Muscle of leg (tissue), 16 donors: Measurements from ENCODE around the gene PGM2L1. TPM values are rescaled to one million over a fixed set of nuclear protein-coding genes. Genes with fewer than 3 reads are reported as not detected.

ENCODE experiments used
- DNase-seq: peaks from one replicate; pipeline ENCODE4 v3.0.0; 2013
- H3K27ac ChIP-seq: one replicate; pipeline ENCODE4 v1.5.1; 2013; ENCODE audit warnings: mild to moderate bottlenecking, low read length, control low read depth
- H3K27me3 ChIP-seq: one replicate; pipeline ENCODE4 v1.6.1; 2013; ENCODE audit warnings: low read length; ENCODE audit not compliant: control insufficient read depth, insufficient read depth
- H3K36me3 ChIP-seq: one replicate; pipeline ENCODE4 v1.6.1; 2013; ENCODE audit warnings: low read length; ENCODE audit not compliant: control insufficient read depth, insufficient read depth
- H3K4me1 ChIP-seq: one replicate; pipeline ENCODE4 v1.6.1; 2013; ENCODE audit warnings: low read length; ENCODE audit not compliant: control insufficient read depth, insufficient read depth
- H3K4me3 ChIP-seq: one replicate; pipeline ENCODE4 v1.5.1; 2013; ENCODE audit warnings: low read length, control low read depth
- H3K9me3 ChIP-seq: replicated peaks from 2 replicates; pipeline ENCODE4 v1.6.1; 2013; ENCODE audit warnings: low read depth, low read length; ENCODE audit not compliant: control insufficient read depth
- WGBS: methylation state at CpG from one replicate; pipeline ENCODE4 v1.1.5; 2013; ENCODE audit warnings: missing lambda C conversion rate; ENCODE audit not compliant: insufficient coverage; 5-methylcytosine and 5-hydroxymethylcytosine counted together
- long read RNA-seq, 11 donors: transcript quantifications; one replicate each; lab custom pipeline, GENCODE V29; 2026
- polyA plus RNA-seq, 8 donors: library from polyadenylated mRNA; unstranded; fragments of 120-200 nt; gene quantifications; one replicate each; pipeline versions ENCODE4 v1.2.1 to v1.2.3, GENCODE V29; 2013; ENCODE audit warnings: inconsistent platforms in 1 of 8, low replicate concordance in 1 of 8; ENCODE audit not compliant: insufficient read length in 8 of 8, insufficient read depth in 1 of 8
- total RNA-seq: library from RNA; stranded (reverse); fragments of 120-200 nt; gene quantifications from one replicate; pipeline ENCODE4 v1.2.4, GENCODE V29; 2013

The PGM2L1 gene
- 4.3 TPM for total RNA-seq
- polyA plus RNA-seq = 1 to 10 TPM; 3.5 to 5.3 (median 4.4) TPM
- long read RNA-seq, donor 1, full-length matches to known transcripts = 2 of 2 reads
- long read RNA-seq, donor 1, partial matches to known transcripts = 0 of 2 reads
- long read RNA-seq, donor 1, other reads (novel, unspliced or antisense) = 0 of 2 reads
- long read RNA-seq, donor 2 = 0 reads
- long read RNA-seq, donor 3, full-length matches to known transcripts = 2 of 2 reads
- long read RNA-seq, donor 3, partial matches to known transcripts = 0 of 2 reads
- long read RNA-seq, donor 3, other reads (novel, unspliced or antisense) = 0 of 2 reads
- long read RNA-seq, donor 4, full-length matches to known transcripts = 3 of 3 reads
- long read RNA-seq, donor 4, partial matches to known transcripts = 0 of 3 reads
- long read RNA-seq, donor 4, other reads (novel, unspliced or antisense) = 0 of 3 reads
- long read RNA-seq, donor 5, full-length matches to known transcripts = 4 of 4 reads
- long read RNA-seq, donor 5, partial matches to known transcripts = 0 of 4 reads
- long read RNA-seq, donor 5, other reads (novel, unspliced or antisense) = 0 of 4 reads
- long read RNA-seq, donor 6 = 0 reads
- long read RNA-seq, donor 7, full-length matches to known transcripts = 2 of 2 reads
- long read RNA-seq, donor 7, partial matches to known transcripts = 0 of 2 reads
- long read RNA-seq, donor 7, other reads (novel, unspliced or antisense) = 0 of 2 reads
- long read RNA-seq, donor 8, partial matches to known transcripts = 0 of 1 reads
- long read RNA-seq, donor 8, other reads (novel, unspliced or antisense) = 0 of 1 reads
- long read RNA-seq, donor 9, full-length matches to known transcripts = 4 of 4 reads
- long read RNA-seq, donor 9, partial matches to known transcripts = 0 of 4 reads
- long read RNA-seq, donor 9, other reads (novel, unspliced or antisense) = 0 of 4 reads
- long read RNA-seq, donor 10, partial matches to known transcripts = 0 of 1 reads
- long read RNA-seq, donor 10, other reads (novel, unspliced or antisense) = 0 of 1 reads
- long read RNA-seq, donor 11, full-length matches to known transcripts = 1 of 1 reads
- long read RNA-seq, donor 11, partial matches to known transcripts = 0 of 1 reads
- long read RNA-seq, donor 11, other reads (novel, unspliced or antisense) = 0 of 1 reads

DNA sequence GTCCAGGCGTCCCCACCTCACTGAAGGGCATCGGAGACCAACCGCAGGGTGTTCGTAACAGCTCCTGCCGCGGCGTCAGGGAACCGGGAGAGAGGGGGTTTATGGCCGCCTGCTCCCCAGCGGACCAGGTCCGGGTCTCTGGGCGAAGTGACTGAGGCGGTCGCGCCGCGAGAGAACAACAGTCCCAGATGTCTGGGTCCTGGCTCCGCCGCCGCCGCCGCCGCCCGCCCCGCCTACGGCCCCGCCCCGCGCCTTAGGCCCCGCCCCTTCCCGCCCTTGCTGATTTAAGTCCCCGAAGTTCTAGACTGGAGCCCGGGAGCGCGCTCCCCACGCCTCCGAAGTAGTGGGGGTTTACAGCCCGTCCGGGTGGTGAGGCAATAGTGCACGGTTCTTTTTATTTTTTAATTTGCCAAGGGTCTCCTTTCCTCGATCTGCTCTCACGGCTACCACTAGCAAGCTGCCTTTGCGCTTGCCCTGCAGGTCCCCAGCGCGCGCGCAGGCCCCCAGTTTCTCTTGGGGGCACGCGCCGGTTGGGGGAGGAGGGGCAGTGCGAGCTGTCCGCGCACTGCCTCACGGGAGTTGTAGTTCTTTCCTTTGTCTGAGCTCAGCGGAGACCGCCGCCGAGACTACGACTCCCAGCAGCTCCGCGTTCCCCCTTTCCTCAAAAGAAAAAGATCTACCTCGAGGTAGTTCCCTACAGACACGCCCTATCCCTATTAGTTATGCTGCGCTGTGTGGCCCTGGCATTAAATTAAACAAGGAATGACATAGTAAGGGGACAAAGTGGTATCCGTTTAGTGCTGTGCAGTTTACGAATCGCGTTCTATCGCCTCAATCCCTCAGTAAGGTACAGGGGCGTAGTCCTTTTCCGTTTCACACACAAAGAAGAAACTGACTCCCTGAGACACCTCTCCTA is at the start of gene PGM2L1:
Gene PGM2L1, minus strand, starts transcription at position 190 of the 916 bp plus-strand sequence. CDS start 272 bp downstream, outside the sequence.
- WGBS = under 1% methylated on average over 50 of the region's 71 CpGs
- Histone ChIP-seq H3K27me3 (no peaks in the 10 kb centered on the region), H3K27ac (peak within 1 kb of the TSS; percentile 98), H3K36me3 (no peaks in the 10 kb centered on the region), H3K4me3 (peak within 1 kb of the TSS; percentile 97), H3K9me3 (no peaks in the 10 kb centered on the region), H3K4me1 (peaks cover 6% of the 10 kb centered on the region)
- DNase-seq = peak; percentile 98

DNA sequence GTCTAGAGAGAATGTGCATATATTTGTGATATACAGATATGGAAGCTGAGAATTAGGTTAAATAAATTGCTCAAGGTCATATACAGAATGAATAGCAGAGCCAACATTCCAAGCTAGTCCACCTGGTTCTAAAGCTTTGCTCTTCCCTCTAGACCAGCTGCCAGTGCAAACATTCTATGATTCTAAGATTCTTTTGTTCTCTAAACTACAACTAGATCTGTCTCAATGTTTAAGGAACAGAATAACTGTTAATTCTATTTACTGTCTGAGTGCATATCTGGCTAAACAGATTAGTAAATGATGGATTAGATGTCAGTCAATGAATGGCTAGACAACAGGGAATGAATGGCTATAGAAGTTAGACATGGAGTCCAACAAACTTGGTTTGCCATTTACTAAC is 49.5 kb upstream of the PGM2L1 start:
- no peak overlapping the region for H3K4me3 ChIP-seq
- no peaks in the 10 kb centered on the region for H3K9me3 ChIP-seq
- DNase-seq = no peak
- no peak overlapping the region for H3K27ac ChIP-seq
- H3K4me1 ChIP-seq = peaks cover 23% of the 10 kb centered on the region
- no peaks in the 10 kb centered on the region for H3K36me3 ChIP-seq
- H3K27me3 ChIP-seq = peaks cover 2% of the 10 kb centered on the region

DNA sequence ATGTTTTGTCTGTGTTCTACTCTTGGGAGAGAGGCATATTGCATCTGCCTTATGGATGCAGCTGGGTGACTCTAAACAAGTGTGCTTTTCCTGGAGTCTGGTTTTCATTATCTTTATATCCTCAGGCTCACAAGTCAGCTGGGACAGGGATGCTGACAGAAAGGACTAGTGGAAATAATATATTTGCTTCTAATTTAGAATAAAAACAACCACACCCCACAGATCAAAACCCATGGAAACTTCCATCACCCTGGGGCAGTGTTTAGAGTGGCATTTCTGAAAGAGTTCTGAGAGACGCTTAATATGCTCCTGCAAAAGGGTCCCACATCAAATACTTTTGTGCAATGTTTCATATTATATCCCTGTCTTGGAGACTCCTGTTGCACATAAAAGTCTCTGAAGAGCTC is 48.3 kb upstream of the PGM2L1 start:
- WGBS = no CpG with 5 or more reads among the region's 1 CpG
- Histone ChIP-seq H3K4me3 (no peak overlapping the region), H3K9me3 (no peaks in the 10 kb centered on the region), H3K27me3 (peaks cover 2% of the 10 kb centered on the region), H3K4me1 (peaks cover 26% of the 10 kb centered on the region), H3K36me3 (no peaks in the 10 kb centered on the region), H3K27ac (no peak overlapping the region)
- peak; percentile 92 for DNase-seq

DNA sequence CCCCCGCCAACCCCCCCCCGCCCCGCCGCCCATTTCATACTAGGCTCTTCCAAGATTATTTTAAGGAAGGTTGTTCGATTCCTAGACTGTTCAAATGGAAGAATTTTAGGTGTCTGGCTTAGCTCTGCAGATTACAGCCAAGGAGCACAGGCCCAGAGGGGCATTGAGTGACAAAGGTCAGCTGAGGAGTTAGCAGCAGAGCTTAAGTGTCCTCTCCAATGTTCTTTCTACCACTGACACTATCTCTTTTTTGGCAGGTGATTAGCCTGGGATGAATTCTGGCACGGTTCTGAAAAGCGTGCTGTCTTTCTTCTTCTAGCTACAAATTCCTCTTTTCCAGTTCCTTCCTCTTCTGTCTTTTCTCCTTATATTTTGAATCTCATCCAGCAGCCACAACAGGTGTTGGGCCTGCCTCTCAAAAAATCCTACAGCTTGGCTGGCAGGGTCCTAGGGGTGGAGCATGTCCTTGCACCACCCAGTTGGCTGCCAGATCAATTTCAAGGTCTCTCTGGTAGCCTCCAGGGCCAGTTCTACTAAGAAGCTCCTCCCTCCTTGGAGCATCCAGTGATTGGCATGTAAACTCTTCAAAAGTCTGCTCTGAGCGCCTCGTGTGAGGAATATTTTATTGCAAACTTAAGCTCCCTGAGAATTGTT is 46.1 kb upstream of the PGM2L1 start:
- peak overlapping the region; percentile 78 for H3K27ac ChIP-seq
- no peaks in the 10 kb centered on the region for H3K36me3 ChIP-seq
- 15% methylated on average over 3 of the region's 9 CpGs for WGBS
- no peak overlapping the region for H3K4me3 ChIP-seq
- no peaks in the 10 kb centered on the region for H3K9me3 ChIP-seq
- peaks cover 26% of the 10 kb centered on the region for H3K4me1 ChIP-seq
- no peaks in the 10 kb centered on the region for H3K27me3 ChIP-seq
- DNase-seq = peak; percentile 73

DNA sequence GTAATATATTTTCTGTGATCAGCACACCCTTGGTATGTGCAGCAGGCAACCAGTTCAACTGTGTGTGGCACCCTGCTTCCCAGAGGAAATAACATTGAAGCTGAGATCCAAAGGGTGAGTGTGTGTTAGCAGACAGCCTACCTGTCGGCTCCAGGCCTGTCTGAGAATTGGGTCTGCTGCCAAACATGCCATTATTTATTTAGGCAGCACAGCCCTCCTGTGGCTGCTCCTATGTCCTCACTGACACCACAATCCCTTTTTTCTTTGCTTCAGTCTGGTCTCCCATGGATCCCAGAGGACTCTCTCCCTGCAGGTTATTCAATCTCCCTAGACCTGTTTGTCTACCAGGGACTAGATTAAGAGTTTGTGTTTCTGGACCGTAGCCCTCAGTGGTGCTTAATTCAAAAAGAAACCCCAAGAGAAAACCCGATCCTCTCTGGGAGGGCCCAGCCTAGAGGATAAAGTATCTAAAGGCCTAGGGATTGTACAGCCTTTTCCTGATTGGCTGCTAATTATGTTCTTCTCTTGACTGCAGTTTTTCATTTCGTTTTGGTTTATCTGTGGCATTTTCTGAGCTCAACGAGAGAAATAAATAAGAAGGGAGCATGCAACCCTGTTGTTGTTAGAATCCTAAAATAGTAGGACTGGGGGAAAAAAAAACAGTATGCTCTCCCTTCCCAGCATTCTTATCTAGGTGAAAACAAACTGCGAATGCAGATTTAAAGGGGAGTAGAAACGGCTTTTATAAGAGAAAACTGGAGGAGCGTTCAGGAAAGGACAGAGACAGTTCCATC is 45.0 kb upstream of the PGM2L1 start:
- Histone ChIP-seq H3K9me3 (no peaks in the 10 kb centered on the region), H3K4me3 (no peak overlapping the region), H3K27ac (peak overlapping the region; percentile 39)

DNA sequence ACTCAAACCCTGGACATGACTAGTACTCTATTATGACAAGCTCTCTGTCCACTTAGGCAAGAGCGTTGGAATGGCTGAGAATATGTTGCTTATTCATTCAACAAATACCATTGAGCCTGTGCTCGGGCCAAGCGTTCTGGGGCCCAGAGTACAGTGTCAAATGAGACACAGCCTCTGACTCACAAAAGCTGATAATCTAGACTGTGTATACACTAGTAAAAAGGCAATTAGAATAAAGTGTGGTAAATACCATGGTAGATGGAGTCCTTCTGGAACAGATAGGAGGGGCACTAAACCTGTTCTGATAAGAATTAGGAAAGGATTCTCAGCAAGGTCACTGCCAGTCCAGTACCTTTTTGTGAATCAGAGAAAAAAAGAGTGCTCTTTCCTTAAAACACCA is 44.4 kb upstream of the PGM2L1 start:
- no peak overlapping the region for H3K4me3 ChIP-seq
- H3K4me1 ChIP-seq = peaks cover 26% of the 10 kb centered on the region
- H3K27me3 ChIP-seq = no peaks in the 10 kb centered on the region
- WGBS = no CpG with 5 or more reads among the region's 3 CpGs
- no peak overlapping the region for H3K27ac ChIP-seq
- H3K36me3 ChIP-seq = no peaks in the 10 kb centered on the region
- no peak for DNase-seq
- no peaks in the 10 kb centered on the region for H3K9me3 ChIP-seq

More for the DNA sequence above, 45.0 kb upstream of the PGM2L1 start:
- Histone ChIP-seq H3K36me3 (no peaks in the 10 kb centered on the region), H3K27me3 (no peaks in the 10 kb centered on the region), H3K4me1 (peaks cover 26% of the 10 kb centered on the region)
- 83% methylated on average over 1 of the region's 8 CpGs for WGBS
- DNase-seq = peak; percentile 33

DNA sequence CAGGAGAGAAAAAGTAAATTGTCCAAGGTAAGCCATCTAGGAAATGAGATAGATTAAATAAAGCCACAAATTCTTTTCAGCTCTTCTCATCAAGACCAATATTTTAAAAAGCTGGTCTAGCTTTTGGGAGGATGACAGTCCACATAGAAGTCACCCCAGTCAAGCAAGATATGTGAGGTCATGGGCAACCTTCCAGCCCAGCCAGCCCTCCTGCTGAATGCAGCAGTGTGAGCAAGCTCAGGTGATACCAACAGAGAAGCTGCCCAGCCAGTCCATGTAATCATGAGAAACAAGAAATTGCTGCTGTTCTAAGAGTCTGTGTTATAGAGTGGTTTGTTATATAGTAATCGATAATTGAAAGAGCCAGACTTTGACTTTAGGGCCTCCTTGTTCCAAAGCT is 40.4 kb upstream of the PGM2L1 start:
- Histone ChIP-seq H3K27ac (no peak overlapping the region), H3K27me3 (no peaks in the 10 kb centered on the region), H3K4me3 (no peak overlapping the region), H3K9me3 (no peaks in the 10 kb centered on the region), H3K4me1 (peaks cover 9% of the 10 kb centered on the region), H3K36me3 (no peaks in the 10 kb centered on the region)
- no CpG with 5 or more reads among the region's 1 CpG for WGBS
- no peak for DNase-seq

DNA sequence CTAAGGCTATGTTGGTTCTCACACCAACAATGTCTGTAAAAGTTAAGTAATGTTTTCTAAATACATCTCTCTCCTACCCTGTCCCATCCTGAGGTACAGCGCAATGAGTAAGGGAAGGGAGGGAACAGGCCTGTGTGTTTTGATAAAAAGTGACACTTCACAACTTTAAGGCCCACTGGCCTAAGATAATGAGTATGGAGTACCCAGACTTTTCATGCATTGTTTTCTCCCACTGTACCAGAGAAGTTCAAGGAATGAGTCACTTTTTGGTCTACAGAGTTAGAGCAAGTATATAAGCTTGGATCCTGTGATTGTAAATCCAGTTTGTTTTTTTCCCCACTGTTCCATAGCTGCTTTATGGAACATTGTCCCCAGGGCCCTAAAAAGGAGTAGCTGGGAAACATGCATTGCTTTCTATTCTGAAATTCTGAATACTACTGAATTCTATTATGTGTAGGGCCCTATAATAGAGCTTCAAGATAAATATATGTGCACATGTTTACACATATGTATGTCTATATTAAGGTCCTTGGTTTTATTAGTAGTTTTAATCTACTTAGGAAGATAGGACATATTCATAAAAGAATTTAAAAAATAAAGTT is 39.3 kb upstream of the PGM2L1 start:
- Histone ChIP-seq H3K27me3 (no peaks in the 10 kb centered on the region), H3K9me3 (no peaks in the 10 kb centered on the region), H3K27ac (no peak overlapping the region), H3K4me3 (no peak overlapping the region), H3K36me3 (no peaks in the 10 kb centered on the region), H3K4me1 (peaks cover under 1% of the 10 kb centered on the region)
- WGBS = no CpG with 5 or more reads among the region's 1 CpG
- DNase-seq = no peak
